Keratinocyte (primary cell): ENCODE data around the gene PCDHB11.

Source experiments
- CTCF ChIP-seq, 3 experiments: IDR thresholded peaks in 1 of 3; conservative IDR thresholded peaks in 1 of 3; optimal IDR thresholded peaks in 1 of 3; 2 replicates in 2 of 3; 3 replicates in 1 of 3; pipeline versions ENCODE3 to v1.5.1; 2011; ENCODE audit warnings: low read length in 3 of 3, mild to moderate bottlenecking in 3 of 3, moderate library complexity in 2 of 3, control low read depth in 1 of 3, inconsistent platforms in 1 of 3; ENCODE audit not compliant: insufficient read depth in 2 of 3; ENCODE audit errors: extremely low read depth in 1 of 3
- EZH2 ChIP-seq: IDR thresholded peaks from one replicate; pipeline ENCODE4 v1.6.1; 2012; ENCODE audit warnings: inconsistent platforms, mild to moderate bottlenecking, low read length, moderate library complexity

- TF ChIP-seq CTCF (optimal IDR thresholded peaks at IDR 0.05 in 1 of 3, IDR thresholded peaks at IDR 0.05 in 1 of 3, conservative IDR thresholded peaks at IDR 0.05 in 1 of 3; ENCODE audit: extremely low read depth in 1 of 3, insufficient read depth in 2 of 3, low read length in 3 of 3): no peak
- TF ChIP-seq EZH2: no peak
These were observed 42.1 kb downstream of the PCDHB11 start for GRCh38 chr5:141241496-141241895.
